Dedifferentiated amniotic fluid mesenchymal stem cell (primary cell): ENCODE measurements around the gene ADAT1.

Source experiments
- DNase-seq: peaks from one replicate; pipeline ENCODE4 v3.0.0-alpha.2; 2016; ENCODE audit errors: extremely low spot score

The ADAT1 gene, protein sequence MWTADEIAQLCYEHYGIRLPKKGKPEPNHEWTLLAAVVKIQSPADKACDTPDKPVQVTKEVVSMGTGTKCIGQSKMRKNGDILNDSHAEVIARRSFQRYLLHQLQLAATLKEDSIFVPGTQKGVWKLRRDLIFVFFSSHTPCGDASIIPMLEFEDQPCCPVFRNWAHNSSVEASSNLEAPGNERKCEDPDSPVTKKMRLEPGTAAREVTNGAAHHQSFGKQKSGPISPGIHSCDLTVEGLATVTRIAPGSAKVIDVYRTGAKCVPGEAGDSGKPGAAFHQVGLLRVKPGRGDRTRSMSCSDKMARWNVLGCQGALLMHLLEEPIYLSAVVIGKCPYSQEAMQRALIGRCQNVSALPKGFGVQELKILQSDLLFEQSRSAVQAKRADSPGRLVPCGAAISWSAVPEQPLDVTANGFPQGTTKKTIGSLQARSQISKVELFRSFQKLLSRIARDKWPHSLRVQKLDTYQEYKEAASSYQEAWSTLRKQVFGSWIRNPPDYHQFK

DNA sequence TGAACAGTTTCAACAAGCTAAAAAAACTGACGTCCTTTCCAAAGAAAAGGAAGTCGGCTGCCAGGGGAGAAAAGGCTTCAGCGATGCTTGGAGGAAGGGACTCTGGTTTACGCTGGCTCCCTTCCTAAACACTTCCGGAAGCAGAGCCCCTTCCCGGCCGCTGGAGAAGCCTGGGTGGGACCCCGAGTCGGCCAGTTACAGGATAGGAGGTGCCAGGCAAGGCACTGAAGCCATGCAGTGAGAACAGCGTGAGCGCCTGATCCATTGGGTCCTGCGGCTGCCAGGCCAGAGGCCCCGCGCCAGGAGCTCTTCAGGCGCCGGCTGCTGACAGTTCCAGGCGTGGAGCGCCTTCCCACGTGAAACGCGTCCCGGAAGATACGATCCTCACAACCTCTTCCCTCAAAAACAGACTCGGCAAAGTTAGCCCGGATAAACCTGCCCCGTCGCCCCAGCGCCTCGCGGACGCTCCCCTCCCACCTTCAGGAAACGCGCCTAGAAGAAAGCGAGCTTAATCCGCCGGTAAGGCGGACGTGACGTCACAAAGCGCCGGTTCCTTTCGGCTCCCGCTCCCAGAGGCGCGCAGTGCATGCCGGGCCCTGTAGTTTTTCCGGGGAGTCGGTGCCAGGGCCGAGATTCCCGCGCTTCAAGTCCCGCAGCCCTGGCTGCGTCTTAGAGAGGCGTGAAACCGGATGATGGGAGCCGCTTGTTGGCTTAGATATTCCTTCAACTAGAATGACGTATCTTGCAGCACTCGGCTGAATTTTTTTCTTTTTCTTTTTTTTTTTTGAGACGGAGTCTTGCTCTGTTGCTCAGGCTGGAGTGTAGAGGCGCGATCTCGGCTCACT, at the start of gene ADAT1:
TSS of gene ADAT1 (minus strand) at position 521 of the 845 bp plus-strand sequence. CDS start 2,482 bp downstream, outside the sequence.
- peak; percentile 98 for DNase-seq

- DNase-seq = no peak
Measured at GRCh38 chr16:75667503-75667902, 44.4 kb upstream of the ADAT1 start.

- no peak for DNase-seq
Measured at GRCh38 chr16:75660726-75661302, 37.7 kb upstream of the ADAT1 start.

- no peak for DNase-seq
Measured at GRCh38 chr16:75660321-75660720, 37.2 kb upstream of the ADAT1 start.

DNA sequence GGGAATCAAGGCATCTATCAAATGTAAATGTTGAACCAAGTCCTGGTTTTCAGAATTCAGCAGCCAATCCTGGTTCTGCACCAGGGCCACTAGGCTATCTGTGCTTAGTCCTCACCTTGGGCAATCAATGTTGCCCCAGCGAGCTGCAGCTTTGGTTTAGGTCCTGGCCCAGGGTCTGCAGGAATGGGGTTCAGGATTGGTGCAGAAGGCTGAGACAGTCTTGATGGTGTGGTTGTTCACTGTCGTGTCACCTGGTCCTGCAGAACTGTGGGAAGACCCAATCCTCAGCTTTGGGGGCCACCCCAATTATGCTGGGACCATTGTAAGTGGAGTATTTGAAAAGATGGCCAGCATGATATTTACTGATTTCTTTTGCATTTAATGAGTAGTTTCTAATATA, 35.1 kb upstream of the ADAT1 start:
- no peak for DNase-seq

DNA sequence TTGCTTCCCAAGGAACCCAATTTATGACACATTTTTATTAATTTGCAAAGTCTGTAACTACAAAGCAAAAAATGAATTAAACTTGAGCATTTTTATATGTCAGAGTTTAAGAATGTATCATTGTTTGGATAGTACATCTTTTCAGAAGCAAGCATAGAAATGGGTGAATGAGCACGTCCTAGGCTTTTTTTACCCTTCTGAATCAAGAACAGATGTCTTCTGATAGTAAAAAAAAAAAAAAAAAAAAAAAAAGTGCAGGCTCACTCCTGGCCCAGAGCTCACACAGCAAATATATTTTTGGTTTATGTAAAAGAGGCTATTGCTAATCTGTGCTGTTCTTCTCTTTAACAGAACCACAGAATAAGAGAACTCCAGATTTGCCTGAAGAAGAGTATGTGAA, 30.8 kb upstream of the ADAT1 start:
- DNase-seq = peak; percentile 79

- DNase-seq = peak; percentile 76
Measured at GRCh38 chr16:75648265-75649076, 25.4 kb upstream of the ADAT1 start.

GRCh38 chr16:75647492-75648264, 24.6 kb upstream of the ADAT1 start, which contains the start of the genes KARS1 and TERF2IP:
TSS of gene KARS1 (minus strand) at chr16:75647665. CDS start at chr16:75647639, 26 bp downstream.
TSS of gene TERF2IP (plus strand) at chr16:75647773. CDS start at chr16:75647883, 110 bp downstream.
- peak; percentile 88 for DNase-seq

DNA sequence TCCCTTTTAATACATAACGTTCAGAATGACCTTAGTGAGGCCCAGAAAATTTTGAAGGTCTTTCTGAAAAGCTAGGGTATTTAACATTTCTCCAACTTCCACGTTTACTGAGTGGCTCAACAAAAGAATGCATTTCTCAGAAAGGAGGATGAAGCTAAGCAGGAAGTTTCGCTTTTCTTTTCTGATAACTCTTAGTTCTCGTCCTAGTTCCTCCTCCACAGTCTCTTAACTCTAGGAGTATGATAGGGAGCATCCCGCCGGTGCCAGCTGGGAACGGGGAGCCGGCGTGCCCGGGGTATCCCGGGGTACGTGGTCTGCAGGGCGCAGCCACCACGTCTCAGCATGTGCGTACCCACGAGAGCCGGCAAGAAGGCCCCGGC, 24.0 kb upstream of the ADAT1 start:
- DNase-seq = no peak

GRCh38 chr16:75644240-75645012, 21.3 kb upstream of the ADAT1 start:
- DNase-seq = no peak

DNA sequence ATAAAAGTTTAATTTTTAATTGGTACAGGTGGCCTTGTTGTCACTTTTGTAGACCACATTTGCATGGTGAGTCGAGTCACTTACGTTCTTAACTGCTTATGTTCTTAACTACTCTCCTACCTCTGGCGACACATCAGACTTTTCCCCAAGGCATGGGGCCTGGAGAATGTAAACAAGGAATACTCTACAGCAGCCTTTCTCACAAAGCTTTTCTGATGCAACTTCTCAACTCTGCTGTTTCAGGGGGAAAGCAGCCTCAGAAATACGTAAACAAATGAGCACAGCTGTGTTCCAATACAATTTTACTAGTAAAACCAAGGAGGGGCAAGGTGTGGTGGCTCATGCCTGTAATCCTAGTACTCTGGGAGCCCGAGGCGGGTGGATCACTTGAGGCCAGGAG, 17.5 kb upstream of the ADAT1 start:
- no peak for DNase-seq

- DNase-seq = no peak
Measured at GRCh38 chr16:75635036-75635435, 12.0 kb upstream of the ADAT1 start.

DNA sequence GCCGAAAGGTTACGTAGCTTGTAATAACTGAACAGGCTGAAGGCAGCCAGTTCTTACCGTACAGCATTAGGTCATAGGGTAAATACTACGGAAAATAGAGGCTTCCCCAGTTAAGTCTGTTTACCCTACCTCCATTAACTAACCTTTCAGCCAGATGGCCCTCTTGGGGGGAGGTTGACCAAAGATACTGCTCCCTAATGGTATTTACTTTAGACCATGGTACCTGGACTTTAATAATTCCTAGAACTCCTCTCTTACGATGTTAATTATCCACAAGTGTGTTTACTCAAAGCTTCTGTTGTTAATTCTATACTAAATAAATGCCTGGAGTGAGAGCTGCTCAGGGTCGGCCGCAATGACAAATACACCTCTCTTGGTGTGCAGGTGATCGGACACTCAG, 9.8 kb upstream of the ADAT1 start:
- no peak for DNase-seq

- no peak for DNase-seq
Measured at GRCh38 chr16:75630052-75630451, 7.0 kb upstream of the ADAT1 start.

DNA sequence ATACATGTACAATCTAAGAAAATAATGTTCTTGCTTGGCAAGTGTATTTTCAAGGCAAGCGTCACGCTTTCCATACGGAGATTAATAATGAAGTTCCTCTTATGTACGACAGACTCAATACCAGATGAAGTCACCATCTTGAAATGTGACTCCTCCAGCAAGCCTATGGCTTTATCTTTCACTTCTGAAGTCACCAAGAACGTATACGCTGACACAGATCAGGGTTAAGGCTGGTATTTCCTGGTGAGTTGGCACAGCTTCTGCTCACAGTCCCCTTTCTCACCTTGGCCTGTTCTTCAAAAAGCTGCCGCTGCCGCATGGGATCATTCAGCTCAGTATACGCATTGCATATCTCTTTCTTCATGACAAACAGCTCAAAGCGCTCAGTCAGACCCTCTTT, 6.1 kb upstream of the ADAT1 start:
- DNase-seq = no peak

DNA sequence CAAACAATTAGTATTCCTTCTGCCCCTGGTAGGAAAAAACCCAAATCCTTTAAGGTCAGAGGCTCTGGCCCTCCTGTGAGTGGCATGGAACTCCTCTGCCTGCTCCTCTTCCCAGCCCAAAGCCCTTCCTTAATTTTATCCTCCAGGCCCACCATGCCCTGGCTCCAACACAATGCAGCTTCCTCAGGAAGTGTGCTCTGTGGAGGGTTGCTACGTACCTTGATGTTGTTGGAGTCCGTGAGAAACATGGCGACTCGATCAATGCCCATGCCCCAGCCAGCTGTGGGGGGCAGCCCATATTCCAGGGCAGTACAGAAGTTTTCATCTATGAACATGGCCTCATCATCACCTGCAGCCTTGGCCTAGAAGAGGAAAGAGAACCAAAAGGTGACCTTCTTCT, 5.3 kb upstream of the ADAT1 start:
- no peak for DNase-seq

- DNase-seq = no peak
Measured at GRCh38 chr16:75627851-75628250, 4.8 kb upstream of the ADAT1 start.

DNA sequence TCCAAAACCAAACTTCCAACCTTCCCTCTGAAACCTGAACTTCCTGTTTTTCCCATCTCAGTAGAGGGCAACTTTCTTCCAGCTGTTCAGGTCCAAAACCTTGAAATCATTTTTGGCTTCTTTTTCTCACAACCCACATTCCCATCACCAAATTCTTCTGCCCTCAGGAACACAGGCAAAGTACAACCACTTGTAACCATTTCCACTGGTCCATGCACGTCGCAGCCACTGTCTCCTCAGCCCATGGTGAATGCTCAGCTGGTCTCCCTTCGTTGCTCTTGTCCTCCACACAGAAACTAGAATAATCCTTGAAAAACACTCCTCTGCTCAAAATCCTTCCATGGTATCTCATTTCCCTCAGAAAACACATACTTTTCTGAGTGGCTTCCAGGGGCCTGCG, 3.7 kb upstream of the ADAT1 start:
- DNase-seq = no peak

GRCh38 chr16:75624921-75625334, 1.8 kb upstream of the ADAT1 start:
- no peak for DNase-seq

DNA sequence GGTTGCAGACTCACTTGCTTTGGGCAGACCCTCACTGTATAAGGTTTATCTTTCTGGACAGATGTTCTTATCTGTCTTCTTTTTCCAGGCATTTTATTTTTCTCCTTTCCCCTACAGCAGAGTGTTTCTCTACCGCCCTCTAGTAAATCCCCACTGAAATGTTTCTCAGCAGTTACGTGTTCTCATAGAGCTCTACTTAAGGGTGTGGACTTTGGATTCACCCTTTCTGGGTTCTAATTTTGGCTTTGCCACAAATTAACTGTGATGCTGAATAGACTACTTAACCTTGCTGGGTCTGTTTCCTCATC, 2.0 kb downstream of the ADAT1 start:
- peak; percentile 36 for DNase-seq
